Endothelial cell of umbilical vein (primary cell): ENCODE measurements around the gene GMPR2. TPM values are rescaled to one million over a fixed set of nuclear protein-coding genes. Genes with fewer than 3 reads are reported as not detected.

ENCODE experiments used
- BruUV-seq: library from RNA; stranded (reverse); fragments of 400-500 nt; replicated peaks from 2 replicates; lab custom pipeline; 2021; lab: Mats Ljungman, UMichigan
- CTCF ChIA-PET: fragments of 300-600, 350-600 bp; sonication (Branson Sonifier 250); formaldehyde crosslinking; loops from one replicate; lab custom pipeline; 2021; ENCODE audit warnings: antibody characterized with exemption, inconsistent platforms; lab: Charles Lee
- POLR2A ChIA-PET: fragments of 300-600, 350-600 bp; sonication (Branson Sonifier 250); formaldehyde crosslinking; loops from one replicate; lab custom pipeline; 2021; ENCODE audit warnings: antibody characterized with exemption, inconsistent platforms; lab: Charles Lee
- DNase-seq: peaks from one replicate; pipeline ENCODE4 v3.0.0-alpha.2; 2011; ENCODE audit warnings: low read depth, low spot score
- FAIRE-seq: peaks from 2 replicates; lab custom pipeline; 2011; peaks lifted over from hg19 to GRCh38; lab: Jason Lieb, UNC
- H2AFZ ChIP-seq: 2 replicates; pipeline ENCODE4 v1.6.0; 2012; ENCODE audit warnings: low read depth, low read length, control low read depth, inconsistent platforms
- H3K27ac ChIP-seq: 2 replicates; pipeline ENCODE4 v1.5.1; 2011; ENCODE audit warnings: low read depth, mild to moderate bottlenecking, control low read depth, low read length, moderate library complexity; ENCODE audit not compliant: insufficient read depth
- H3K27me3 ChIP-seq, 2 experiments: 2 replicates each; pipeline versions ENCODE4 v1.6.0 to v1.6.1; 2011; ENCODE audit warnings: low read length in 2 of 2, mixed read lengths in 1 of 2; ENCODE audit not compliant: control insufficient read depth in 2 of 2, insufficient read depth in 2 of 2
- H3K36me3 ChIP-seq, 2 experiments: 2 replicates in 1 of 2; 3 replicates in 1 of 2; pipeline ENCODE4 v1.5.1; 2011; ENCODE audit warnings: low read length in 2 of 2, mild to moderate bottlenecking in 1 of 2, moderate library complexity in 1 of 2; ENCODE audit not compliant: control insufficient read depth in 2 of 2, insufficient read depth in 2 of 2; ENCODE audit errors: extremely low read depth in 1 of 2
- H3K4me1 ChIP-seq: 3 replicates; pipeline ENCODE4 v1.5.1; 2011; ENCODE audit warnings: mild to moderate bottlenecking, low read length; ENCODE audit not compliant: control insufficient read depth, insufficient read depth; ENCODE audit errors: extremely low read depth
- H3K4me2 ChIP-seq: 2 replicates; pipeline ENCODE4 v1.6.1; 2011; ENCODE audit warnings: low read length, control low read depth, mixed read lengths; ENCODE audit not compliant: insufficient read depth
- H3K4me3 ChIP-seq, 3 experiments: fragments of 200-600 bp in 1 of 3; sonication (generic), shearing (Covaris generic) in 1 of 3; replicated peaks in 1 of 3; 2 replicates each; pipeline ENCODE4 v1.5.1; 2011 to 2016; ENCODE audit warnings: control low read depth in 3 of 3, low read length in 3 of 3, mild to moderate bottlenecking in 2 of 3, inconsistent platforms in 1 of 3, low read depth in 1 of 3, moderate library complexity in 1 of 3; ENCODE audit not compliant: insufficient read depth in 1 of 3
- H3K79me2 ChIP-seq: 2 replicates; pipeline ENCODE4 v1.6.0; 2012; ENCODE audit warnings: low read length, inconsistent platforms; ENCODE audit not compliant: control insufficient read depth, insufficient read depth
- H3K9ac ChIP-seq: replicated peaks from 2 replicates; pipeline ENCODE3; 2011; ENCODE audit warnings: low read length, control low read depth; ENCODE audit not compliant: insufficient read depth; ENCODE audit errors: extremely low read depth
- H3K9me1 ChIP-seq: replicated peaks from 3 replicates; pipeline ENCODE4 v1.6.0; 2011; ENCODE audit warnings: mild to moderate bottlenecking, low read length; ENCODE audit not compliant: control insufficient read depth, insufficient read depth; ENCODE audit errors: extremely low read depth
- H3K9me3 ChIP-seq: replicated peaks from 2 replicates; pipeline ENCODE4 v1.5.1; 2012; ENCODE audit warnings: low read length, inconsistent platforms; ENCODE audit not compliant: control insufficient read depth, insufficient read depth
- H4K20me1 ChIP-seq: replicated peaks from 2 replicates; pipeline ENCODE3; 2011; ENCODE audit warnings: mild to moderate bottlenecking, low read length; ENCODE audit not compliant: control insufficient read depth, insufficient read depth; ENCODE audit errors: extremely low read depth
- CTCF ChIP-seq, 2 donors: IDR thresholded peaks; 1 replicate in 1 of 2; 2 replicates in 1 of 2; pipeline ENCODE4 v1.5.1; 2011; ENCODE audit warnings: low read length in 2 of 2, mild to moderate bottlenecking in 2 of 2, moderate library complexity in 2 of 2, control low read depth in 1 of 2, inconsistent platforms in 1 of 2, low read depth in 1 of 2; ENCODE audit not compliant: insufficient read depth in 1 of 2; ENCODE audit errors: extremely low read depth in 1 of 2
- EZH2 ChIP-seq: IDR thresholded peaks from 2 replicates; pipeline ENCODE4 v1.6.1; 2012; ENCODE audit warnings: borderline replicate concordance, low read depth, mild to moderate bottlenecking, moderate library complexity, low read length, inconsistent platforms; ENCODE audit not compliant: severe bottlenecking
- FOS ChIP-seq: IDR thresholded peaks from 2 replicates; pipeline ENCODE4 v1.6.1; 2011; ENCODE audit warnings: mild to moderate bottlenecking, low read length, moderate library complexity, borderline replicate concordance; ENCODE audit not compliant: insufficient read depth
- GATA2 ChIP-seq: IDR thresholded peaks from 2 replicates; pipeline ENCODE4 v1.7.0; 2011; ENCODE audit warnings: low read depth, mild to moderate bottlenecking, moderate library complexity, mixed read lengths, low read length; ENCODE audit not compliant: insufficient read length, insufficient read depth
- JUN ChIP-seq: IDR thresholded peaks from 2 replicates; pipeline ENCODE4 v1.6.1; 2011; ENCODE audit warnings: borderline replicate concordance, low read depth; ENCODE audit not compliant: insufficient read length, insufficient read depth
- MYC ChIP-seq: IDR thresholded peaks from one replicate; pipeline ENCODE4 v1.6.1; 2011; ENCODE audit warnings: mild to moderate bottlenecking, low read depth, low read length
- POLR2A ChIP-seq: IDR thresholded peaks from 2 replicates; pipeline ENCODE4 v1.6.1; 2012; ENCODE audit warnings: low read depth, mild to moderate bottlenecking, control low read depth, low read length
- POLR2AphosphoS5 ChIP-seq: IDR thresholded peaks from 2 replicates; pipeline ENCODE4 v1.6.1; 2012; ENCODE audit warnings: low read depth, mild to moderate bottlenecking, control low read depth, low read length, moderate library complexity; ENCODE audit not compliant: insufficient read depth
- dilution Hi-C: fragments of 300-500 bp; cut with MboI; formaldehyde crosslinking; loops from one replicate; pipeline ENCODE4 v1.15.0; 2019; ENCODE audit warnings: low sequenced_read_pairs; ENCODE audit not compliant: extremely low pct_ligation_motif_present
- intact Hi-C: fragments of 100-400 bp; cut with micrococcal nuclease; formaldehyde crosslinking; loops from one replicate; pipeline ENCODE4 v1.10.0; 2022
- polyA plus RNA-seq, 4 experiments: library from polyadenylated mRNA; depleted of rRNA in 3 of 4; stranded (reverse) in 3 of 4; unstranded in 1 of 4; fragments of >200 nt; gene quantifications; 2 replicates each; pipeline versions ENCODE4 v1.2.1 to v1.2.3, GENCODE V29; 2011 to 2012; ENCODE audit warnings: missing spikeins in 1 of 4
- total RNA-seq: library from RNA; stranded (reverse); gene quantifications from 2 replicates; pipeline ENCODE4 v1.2.3, GENCODE V29; 2021
- TF ChIP-seq, protein P1 (sequence below): IDR thresholded peaks from 2 replicates; pipeline ENCODE4 v1.6.1; 2011; ENCODE audit not compliant: insufficient read depth, insufficient read length

The GMPR2 gene
- total and polyA plus RNA-seq, 2 donors (not counting 3 experiments of a cell fraction or from before 2014, with no cell fraction given) = 58.1 to 61.8 TPM

DNA sequence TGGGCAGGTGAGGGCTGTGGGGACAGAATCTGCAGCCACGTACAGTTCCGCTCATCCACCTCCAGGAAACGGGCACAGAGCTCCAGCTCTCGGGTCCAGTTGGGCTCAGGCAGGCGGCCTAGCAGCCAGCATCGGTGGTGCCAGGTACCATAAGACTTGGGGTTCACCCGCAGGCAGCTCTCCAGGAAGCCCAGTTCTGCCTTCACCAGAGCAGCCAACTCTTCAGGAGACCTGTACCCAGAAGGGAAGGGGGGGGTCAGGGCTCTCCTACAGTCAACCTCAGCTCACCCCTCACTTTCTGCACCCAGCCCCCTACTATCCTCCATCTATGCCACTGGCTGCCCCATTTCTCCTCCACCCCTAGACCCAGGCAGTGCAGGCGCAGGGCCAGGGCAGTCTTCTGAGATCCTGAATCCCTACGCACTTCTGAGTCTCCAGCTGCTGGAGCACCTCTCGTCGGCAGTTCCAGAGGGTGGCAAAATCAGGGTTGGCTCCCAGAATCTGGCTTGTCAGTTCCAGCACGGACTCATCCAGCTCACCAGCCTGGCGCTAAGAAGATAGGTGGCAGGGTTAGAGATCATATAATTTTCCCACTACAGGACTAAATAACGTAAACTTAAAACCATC, 37.3 kb downstream of the GMPR2 start:
- Histone ChIP-seq H3K79me2 (no peaks in the 10 kb centered on the region), H2AFZ (no peak overlapping the region), H3K36me3 (peaks cover 2 to 21% of the 10 kb centered on the region in 2 experiments), H3K27me3 (no peaks in the 10 kb centered on the region), H3K4me2 (no peak overlapping the region), H3K4me1 (peaks cover 9% of the 10 kb centered on the region), H3K9me3 (no peaks in the 10 kb centered on the region), H3K27ac (no peak overlapping the region), H3K9ac (no peak overlapping the region), H4K20me1 (no peaks in the 10 kb centered on the region), H3K4me3 (no peak overlapping the region), H3K9me1 (no peaks in the 10 kb centered on the region)
- intact Hi-C loops (no loop called here), dilution Hi-C loops (no loop called here)
- TF ChIP-seq GATA2 = no peak
- TF ChIP-seq POLR2AphosphoS5 = no peak
- TF ChIP-seq, protein P1, sequence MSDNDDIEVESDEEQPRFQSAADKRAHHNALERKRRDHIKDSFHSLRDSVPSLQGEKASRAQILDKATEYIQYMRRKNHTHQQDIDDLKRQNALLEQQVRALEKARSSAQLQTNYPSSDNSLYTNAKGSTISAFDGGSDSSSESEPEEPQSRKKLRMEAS = no peak
- no peak for TF ChIP-seq CTCF (IDR thresholded peaks at IDR 0.05; ENCODE audit: extremely low read depth in 1 of 2, insufficient read depth in 1 of 2, low read depth in 1 of 2, low read length in 2 of 2)
- TF ChIP-seq FOS = no peak
- no peak for TF ChIP-seq POLR2A
- no peak for TF ChIP-seq MYC
- no peak for TF ChIP-seq JUN
- TF ChIP-seq EZH2 = no peak
- ChIA-PET CTCF (interaction anchor here (1.2 to 2.9 kb wide), 8 partner anchors 23 to 54 kb away, joined by 3 to 28 read pairs (median 7); partner anchors contain the start of genes CIDEB, MDP1 and TINF2), POLR2A (no interaction called here)
- no peak for DNase-seq
- no TSS peak for BruUV-seq
- no peak for FAIRE-seq
